HG02973 (cell line): ENCODE data around the gene CCDC43.
"Not testable (repeated sequence)": the region's sequence is repeated elsewhere in the genome, so short reads cannot be mapped to it uniquely, and the experiment has no call there.

Experiments
- ATAC-seq: cut with Tn5 transposase; IDR thresholded peaks from one replicate; pipeline ENCODE4 v1.9.1; 2021; ENCODE audit warnings: moderate library complexity; ENCODE audit not compliant: unreplicated experiment

Gene CCDC43

GRCh38 chr17:44689477-44690217 lies at the start of gene CCDC43:
Gene CCDC43, minus strand, starts transcription at chr17:44689776. Its CDS starts 23 bp downstream, at chr17:44689753.
- ATAC-seq, result no peak

GRCh38 chr17:44738214-44738906 lies 48.8 kb upstream of the CCDC43 start:
- no peak for ATAC-seq

- no peak for ATAC-seq
Measured at GRCh38 chr17:44736551-44737240, 47.1 kb upstream of the CCDC43 start.

GRCh38 chr17:44734272-44734671 lies 44.7 kb upstream of the CCDC43 start:
- no peak for ATAC-seq

GRCh38 chr17:44733753-44734152 lies 44.2 kb upstream of the CCDC43 start:
- ATAC-seq, result no peak

GRCh38 chr17:44726121-44726520 lies 36.5 kb upstream of the CCDC43 start:
- ATAC-seq, result not testable (repeated sequence)

GRCh38 chr17:44722254-44722653 lies 32.7 kb upstream of the CCDC43 start:
- no peak for ATAC-seq

- no peak for ATAC-seq
Measured at GRCh38 chr17:44719444-44719843, 29.9 kb upstream of the CCDC43 start.

GRCh38 chr17:44708401-44709263 lies 19.1 kb upstream of the CCDC43 start, which contains the start of gene DBF4B:
Gene DBF4B, plus strand, starts transcription at chr17:44708665. Its CDS starts 156 bp downstream, at chr17:44708821.
- no peak for ATAC-seq

- no peak for ATAC-seq
Measured at GRCh38 chr17:44707755-44708400, 18.3 kb upstream of the CCDC43 start.

GRCh38 chr17:44700288-44700687 lies 10.7 kb upstream of the CCDC43 start:
- not testable (repeated sequence) for ATAC-seq

GRCh38 chr17:44693609-44694008 lies 4.0 kb upstream of the CCDC43 start:
- ATAC-seq, result no peak

GRCh38 chr17:44690746-44691306 lies 1.2 kb upstream of the CCDC43 start:
- ATAC-seq, result not testable (repeated sequence)

GRCh38 chr17:44688675-44689476 lies 700 bp downstream of the CCDC43 start:
- ATAC-seq, result no peak

GRCh38 chr17:44688200-44688599 lies 1.4 kb downstream of the CCDC43 start:
- ATAC-seq, result no peak

- no peak for ATAC-seq
Measured at GRCh38 chr17:44687756-44688155, 1.8 kb downstream of the CCDC43 start.

GRCh38 chr17:44683303-44683702 lies 6.3 kb downstream of the CCDC43 start:
- not testable (repeated sequence) for ATAC-seq

GRCh38 chr17:44677136-44677535 lies 12.4 kb downstream of the CCDC43 start:
- ATAC-seq, result no peak

GRCh38 chr17:44673893-44674292 lies 15.7 kb downstream of the CCDC43 start:
- ATAC-seq, result no peak
